GM12891 (cell line): ENCODE measurements around the gene RETSAT.

Experiments used
- POLR2A ChIP-seq: IDR thresholded peaks from 2 replicates; pipeline ENCODE4 v1.6.1; 2011; ENCODE audit warnings: low read depth, low read length, control low read depth
- POLR2AphosphoS5 ChIP-seq: IDR thresholded peaks from 2 replicates; pipeline ENCODE4 v1.6.1; 2011; ENCODE audit warnings: low read depth, low read length, control low read depth

DNA sequence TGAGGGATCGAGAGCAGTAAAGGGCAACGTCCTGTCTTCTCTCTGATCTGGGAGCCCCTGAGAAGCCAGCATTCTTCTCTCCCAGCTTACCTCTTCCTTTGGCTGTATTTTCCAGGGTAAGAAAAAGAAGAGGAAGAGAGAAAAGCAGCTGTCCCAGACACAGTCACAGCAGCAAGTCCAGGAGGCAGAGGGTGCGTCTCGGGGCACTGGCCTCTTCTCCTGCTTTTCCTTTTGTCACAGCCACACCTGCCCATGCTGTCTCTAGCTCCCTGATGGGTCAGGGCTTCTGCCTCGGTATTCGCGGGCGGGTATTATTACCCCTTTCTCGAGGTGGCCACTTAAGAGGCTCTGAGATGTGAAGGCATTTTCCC, 46.8 kb downstream of the RETSAT start:
- TF ChIP-seq POLR2A: no peak
- TF ChIP-seq POLR2AphosphoS5: no peak
